ENCODE data around the gene FTSJ1.

FTSJ1 gene

DNA sequence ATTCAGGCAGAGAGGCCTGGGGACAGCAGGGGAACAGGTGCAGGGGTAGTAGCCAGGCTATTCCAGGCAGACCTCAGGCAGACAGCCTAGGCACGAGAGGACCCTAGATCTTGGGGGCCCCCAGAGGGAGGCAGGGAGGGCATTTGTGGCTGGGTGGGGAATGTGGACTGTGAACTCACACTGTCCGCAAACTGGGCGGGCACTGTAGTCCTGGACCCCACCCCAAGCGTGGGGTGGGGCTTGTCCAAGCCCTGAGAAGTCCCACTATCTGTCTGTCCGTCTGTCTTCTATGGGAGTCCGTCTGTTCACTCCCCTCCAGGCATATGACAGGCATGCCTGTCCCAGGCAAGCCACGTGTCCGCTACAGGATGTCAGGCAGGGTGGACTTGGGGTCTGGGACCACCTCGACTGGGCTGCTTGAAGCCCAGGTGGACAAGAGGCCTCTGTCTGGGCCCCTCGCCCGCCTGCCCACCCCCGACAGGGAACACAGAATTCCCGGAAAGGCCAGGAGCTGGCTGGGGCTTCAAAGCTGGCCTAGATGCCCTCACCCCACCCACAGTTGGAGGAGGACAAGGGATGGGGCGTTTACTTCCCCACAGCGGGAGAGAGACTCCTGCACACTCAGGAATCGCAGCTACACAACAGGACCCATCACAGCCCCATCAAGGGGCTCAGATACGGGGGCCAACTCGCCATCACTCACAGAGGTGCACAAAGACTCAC is 5.7 kb upstream of the FTSJ1 start, which contains the start of gene SLC38A5:
Gene SLC38A5 (minus strand): TSS at position 151 of the 723 bp plus-strand sequence. CDS start 2,336 bp downstream, outside the sequence.
- in situ Hi-C loops (cut with HindIII; ENCODE audit: low sequenced_read_pairs): no loop called here

DNA sequence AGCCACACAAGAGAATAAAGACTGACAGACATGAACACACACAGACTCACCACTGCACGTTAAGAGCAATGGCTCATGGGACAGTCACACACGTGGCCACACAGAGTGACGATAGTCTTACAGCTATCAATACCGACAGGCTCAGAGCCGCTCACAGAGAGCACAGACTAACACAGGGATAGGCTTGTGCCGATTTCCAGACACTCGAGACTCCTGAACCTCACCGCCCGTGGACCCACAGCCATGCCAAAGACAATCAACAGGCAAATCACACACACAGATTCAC is 5.2 kb upstream of the FTSJ1 start:
- in situ Hi-C loops (cut with HindIII; ENCODE audit: low sequenced_read_pairs): no loop called here

DNA sequence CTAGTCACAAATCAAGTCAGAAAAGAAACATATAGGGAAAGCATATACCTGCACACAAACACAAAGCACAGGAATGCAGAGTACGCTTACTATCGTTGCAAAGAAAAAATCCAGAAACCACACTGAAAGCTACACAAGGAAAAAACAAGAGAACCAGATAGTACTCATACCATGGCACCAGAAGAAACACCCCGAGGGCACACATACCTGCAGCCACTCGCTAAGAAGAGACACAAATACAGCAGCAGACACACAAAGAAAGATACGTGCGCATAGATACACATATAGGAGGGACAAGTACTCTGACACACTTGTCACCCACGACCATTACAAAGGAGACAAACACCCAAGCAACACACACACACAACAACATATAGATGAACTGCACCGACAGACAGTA is 4.5 kb upstream of the FTSJ1 start:
- in situ Hi-C loops (cut with HindIII; ENCODE audit: low sequenced_read_pairs): no loop called here

- in situ Hi-C loops (cut with HindIII; ENCODE audit: low sequenced_read_pairs): no loop called here
Measured at GRCh38 chrX:48472225-48472624, 3.8 kb upstream of the FTSJ1 start.

GRCh38 chrX:48472851-48473703 is 2.9 kb upstream of the FTSJ1 start:
- in situ Hi-C loops (cut with HindIII; ENCODE audit: low sequenced_read_pairs): no loop called here

DNA sequence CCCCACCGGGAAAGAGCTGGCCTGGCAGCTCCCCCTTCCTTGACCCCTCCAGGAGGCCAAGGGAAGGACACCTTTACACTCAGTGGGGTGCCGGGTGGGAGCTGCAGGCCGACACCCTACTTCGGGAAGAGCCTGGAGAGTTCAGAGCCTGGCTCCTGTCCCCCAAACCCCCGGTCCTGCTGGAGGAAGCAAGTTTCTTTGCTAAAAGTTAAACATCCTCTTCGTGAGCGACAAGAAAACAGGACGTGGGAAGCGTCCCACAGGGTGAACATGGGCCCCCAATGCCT is 2.4 kb upstream of the FTSJ1 start:
- in situ Hi-C loops (cut with HindIII; ENCODE audit: low sequenced_read_pairs): no loop called here

GRCh38 chrX:48474127-48474526 is 1.9 kb upstream of the FTSJ1 start:
- in situ Hi-C loops (cut with HindIII; ENCODE audit: low sequenced_read_pairs): no loop called here

- in situ Hi-C loops (cut with HindIII; ENCODE audit: low sequenced_read_pairs): no loop called here
Measured at GRCh38 chrX:48474581-48474980, 1.4 kb upstream of the FTSJ1 start.

DNA sequence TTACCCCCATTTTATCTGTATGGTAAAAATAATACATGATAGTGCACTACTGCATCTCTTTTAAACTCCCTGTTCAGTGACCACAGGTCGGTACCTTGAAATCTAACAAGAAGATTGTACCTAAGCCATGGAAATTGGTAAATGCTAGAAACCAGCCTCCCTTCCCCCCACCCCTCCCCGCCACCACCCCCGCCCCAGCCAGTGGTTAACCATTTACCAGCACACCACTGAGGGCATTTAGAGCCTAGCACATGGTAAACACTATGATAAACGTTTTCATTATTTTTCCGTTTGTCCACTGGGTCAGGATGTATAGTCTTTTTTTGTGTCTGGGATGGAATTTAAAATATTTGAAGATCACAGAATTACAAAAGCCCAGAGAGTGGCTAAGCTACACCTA is 703 bp upstream of the FTSJ1 start:
- in situ Hi-C loops (cut with HindIII; ENCODE audit: low sequenced_read_pairs): no loop called here

DNA sequence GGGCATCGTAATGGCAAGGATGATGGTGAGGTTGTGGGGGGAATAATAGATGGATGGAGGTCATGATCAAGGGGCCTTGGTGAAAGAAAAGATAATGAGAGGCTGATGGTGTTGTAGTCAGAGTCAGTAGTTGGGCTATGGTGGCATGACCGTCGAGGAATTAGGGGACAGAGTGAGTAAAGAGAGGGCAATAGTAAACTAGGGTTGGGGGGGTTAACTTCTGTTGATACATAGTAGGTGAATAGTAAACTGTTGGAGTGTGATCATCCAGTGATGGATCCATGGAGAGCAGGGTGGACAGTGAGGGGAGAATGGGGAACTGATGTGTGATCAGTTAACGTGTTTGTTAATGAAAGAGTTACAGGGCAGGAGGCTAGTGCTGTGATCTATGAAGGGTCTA is 920 bp downstream of the FTSJ1 start:
- in situ Hi-C loops (cut with HindIII; ENCODE audit: low sequenced_read_pairs): no loop called here

- in situ Hi-C loops (cut with HindIII; ENCODE audit: low sequenced_read_pairs): no loop called here
Measured at GRCh38 chrX:48477960-48478755, 2.2 kb downstream of the FTSJ1 start.

- in situ Hi-C loops (cut with HindIII; ENCODE audit: low sequenced_read_pairs): no loop called here
Measured at GRCh38 chrX:48478806-48479205, 2.8 kb downstream of the FTSJ1 start.

DNA sequence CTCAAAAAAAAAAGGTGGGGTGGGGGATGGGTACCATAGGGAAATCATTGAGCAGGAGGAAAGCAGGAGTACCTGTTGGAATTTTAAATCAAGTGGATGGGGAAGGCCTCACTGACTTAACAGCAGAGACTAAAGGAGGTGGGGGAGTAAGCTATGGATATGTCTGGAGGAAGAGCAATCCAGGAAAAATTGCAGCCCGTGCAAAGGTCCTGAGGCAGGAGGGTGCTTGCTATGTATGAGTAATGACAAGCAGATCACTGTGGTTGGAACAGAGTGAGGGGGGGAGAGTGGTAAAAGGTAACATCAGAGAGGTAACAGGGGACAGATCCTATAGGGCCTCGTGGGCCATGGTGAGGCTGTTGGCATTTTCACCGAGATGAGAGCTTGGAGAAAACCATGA is 4.1 kb downstream of the FTSJ1 start:
- in situ Hi-C loops (cut with HindIII; ENCODE audit: low sequenced_read_pairs): no loop called here

DNA sequence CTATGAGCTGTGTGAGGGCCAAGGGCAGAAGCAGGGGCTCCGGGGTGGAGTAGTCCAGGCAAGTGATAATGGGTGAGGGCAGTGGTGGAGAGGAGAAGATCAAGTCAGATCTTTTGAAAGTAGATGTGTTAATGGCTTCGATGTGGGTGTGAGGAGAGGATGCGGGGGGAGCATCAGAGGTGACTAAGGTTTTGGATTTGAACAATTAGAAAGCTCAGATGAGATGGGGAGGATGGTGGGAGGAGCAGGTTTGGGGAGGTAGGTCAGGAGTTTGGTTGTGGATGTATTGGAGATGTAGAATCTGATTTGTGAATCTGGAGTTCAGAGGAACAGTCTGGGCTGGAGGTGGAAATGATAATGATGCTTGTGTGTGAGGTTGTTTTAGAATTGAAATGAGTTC is 4.6 kb downstream of the FTSJ1 start:
- in situ Hi-C loops (cut with HindIII; ENCODE audit: low sequenced_read_pairs): no loop called here

GRCh38 chrX:48482526-48482925 is 6.5 kb downstream of the FTSJ1 start:
- in situ Hi-C loops (cut with HindIII; ENCODE audit: low sequenced_read_pairs): no loop called here

- in situ Hi-C loops (cut with HindIII; ENCODE audit: low sequenced_read_pairs): no loop called here
Measured at GRCh38 chrX:48487362-48487798, 11.4 kb downstream of the FTSJ1 start.

DNA sequence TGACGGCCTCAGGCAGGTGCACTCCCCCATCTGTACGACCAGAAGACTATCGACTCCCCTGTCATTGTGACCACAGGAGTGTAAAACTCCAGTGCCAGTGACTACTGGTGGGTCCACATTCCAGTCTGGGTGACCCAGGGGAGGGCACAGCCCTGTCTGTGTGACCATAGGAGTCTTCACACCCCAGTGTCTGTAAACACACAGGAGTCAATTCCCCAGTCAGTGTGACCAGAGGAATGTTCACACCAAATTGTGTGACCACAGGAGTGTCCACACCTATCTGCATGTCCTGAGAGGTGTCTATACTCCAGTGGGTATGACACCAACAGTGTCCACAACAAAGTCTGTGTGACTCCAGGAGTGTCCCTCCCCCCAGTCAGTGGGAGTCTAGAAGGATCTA is 12.0 kb downstream of the FTSJ1 start:
- in situ Hi-C loops (cut with HindIII; ENCODE audit: low sequenced_read_pairs): no loop called here

- in situ Hi-C loops (cut with HindIII; ENCODE audit: low sequenced_read_pairs): no loop called here
Measured at GRCh38 chrX:48489296-48489695, 13.3 kb downstream of the FTSJ1 start.

DNA sequence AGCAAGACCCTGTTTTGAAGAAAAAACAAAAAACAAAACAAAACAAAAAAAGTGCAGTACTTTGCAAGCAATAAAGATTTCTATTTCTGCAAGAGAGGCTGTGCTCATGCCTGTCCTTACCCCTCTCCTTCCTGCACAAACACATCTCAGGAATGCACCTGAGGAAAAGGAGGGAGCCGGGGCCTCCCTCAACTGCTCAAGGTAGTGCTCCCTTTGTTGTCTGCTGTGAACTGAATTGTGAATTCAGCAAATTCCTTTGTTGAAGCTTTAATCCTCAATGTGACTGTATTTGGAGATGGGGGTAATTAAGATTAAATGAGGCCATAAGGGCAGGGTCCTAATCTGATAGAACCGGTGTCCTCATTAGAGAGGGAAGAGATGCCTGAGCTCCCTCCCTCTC is 13.9 kb downstream of the FTSJ1 start:
- in situ Hi-C loops (cut with HindIII; ENCODE audit: low sequenced_read_pairs): no loop called here

- in situ Hi-C loops (cut with HindIII; ENCODE audit: low sequenced_read_pairs): no loop called here
Measured at GRCh38 chrX:48490661-48491060, 14.7 kb downstream of the FTSJ1 start.

GRCh38 chrX:48491809-48492208 is 15.8 kb downstream of the FTSJ1 start:
- in situ Hi-C loops (cut with HindIII; ENCODE audit: low sequenced_read_pairs): no loop called here
